WI38 (cell line): ENCODE results near the gene PEAK1.
"Not testable (repeated sequence)": the region's sequence is repeated elsewhere in the genome, so short reads cannot be mapped to it uniquely, and the experiment has no call there.

Experiments
- H3K4me3 ChIP-seq: 2 replicates; pipeline ENCODE4 v1.5.1; 2011; ENCODE audit warnings: low read depth, mild to moderate bottlenecking, control low read depth, low read length
- CTCF ChIP-seq: IDR thresholded peaks from 2 replicates; pipeline ENCODE4 v1.5.1; 2012; ENCODE audit warnings: low read depth, mild to moderate bottlenecking, control low read depth, low read length

Gene PEAK1

DNA sequence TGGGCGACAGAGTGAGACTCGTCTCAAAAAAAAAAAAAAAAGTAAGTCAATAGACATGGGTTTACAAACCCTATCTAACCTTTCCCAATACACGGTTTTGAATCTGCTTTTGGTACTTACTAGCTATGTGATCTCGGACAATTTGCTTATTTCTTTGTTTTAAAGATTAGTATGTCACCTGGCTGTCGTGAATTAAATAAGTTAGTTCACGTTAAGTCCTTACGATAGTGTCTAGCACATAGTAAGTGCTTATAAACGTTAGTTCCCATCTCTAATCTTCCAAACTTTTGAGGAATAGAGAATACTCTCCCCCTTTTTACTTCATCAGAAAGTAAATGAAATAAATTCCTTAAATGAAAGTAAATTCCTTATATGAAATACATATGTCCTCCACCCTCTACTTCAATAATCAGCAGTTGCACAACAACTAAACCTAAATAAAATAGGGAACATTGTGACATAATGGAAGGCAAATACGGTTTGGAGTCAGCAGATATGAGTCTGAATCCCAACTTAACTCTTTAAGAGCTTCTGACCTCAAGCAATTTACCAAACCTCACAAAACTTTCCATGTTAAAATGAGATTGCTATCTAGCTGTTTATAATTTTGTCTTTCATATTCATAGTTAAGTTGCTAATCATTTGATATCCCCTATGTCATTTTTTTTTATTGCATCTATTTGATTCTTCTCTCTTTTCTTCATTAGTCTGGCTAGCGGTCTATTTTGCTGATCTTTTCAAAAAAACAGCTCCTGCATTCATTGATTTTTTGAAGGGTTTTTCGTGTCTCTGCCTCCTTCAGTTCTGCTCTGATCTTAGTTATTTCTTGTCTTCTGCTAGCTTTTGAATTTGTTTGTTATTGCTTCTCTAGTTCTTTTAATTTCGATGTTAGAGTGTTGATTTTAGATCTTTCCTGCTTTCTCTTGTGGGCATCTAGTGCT, 134.6 kb downstream of the PEAK1 start:
- TF ChIP-seq CTCF = no peak
- H3K4me3 ChIP-seq = no peak overlapping the region

DNA sequence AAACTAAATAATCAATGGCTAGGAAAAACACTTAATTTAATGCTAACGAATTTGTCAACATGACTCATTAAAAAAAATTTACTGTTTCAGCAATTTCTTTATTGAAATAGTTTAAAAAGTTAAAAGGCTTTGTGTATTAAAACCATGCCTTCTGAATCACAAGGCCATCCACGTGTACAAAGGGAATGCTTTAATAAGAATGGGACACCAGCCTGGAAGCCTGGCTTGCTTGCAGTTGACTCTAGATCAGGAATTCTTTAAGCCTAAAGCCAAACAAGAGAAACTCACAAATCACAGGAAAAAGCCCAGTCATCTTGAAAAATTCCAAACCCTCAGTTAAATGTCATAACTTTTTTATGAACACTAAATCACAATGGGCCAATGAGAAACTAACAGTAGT, 137.6 kb downstream of the PEAK1 start:
- no peak for TF ChIP-seq CTCF
- no peak overlapping the region for H3K4me3 ChIP-seq

GRCh38 chr15:77276943-77277342, 143.0 kb downstream of the PEAK1 start:
- no peak for TF ChIP-seq CTCF
- H3K4me3 ChIP-seq = no peak overlapping the region

- no peak overlapping the region for H3K4me3 ChIP-seq
Observed at GRCh38 chr15:77276096-77276495, 143.8 kb downstream of the PEAK1 start.

DNA sequence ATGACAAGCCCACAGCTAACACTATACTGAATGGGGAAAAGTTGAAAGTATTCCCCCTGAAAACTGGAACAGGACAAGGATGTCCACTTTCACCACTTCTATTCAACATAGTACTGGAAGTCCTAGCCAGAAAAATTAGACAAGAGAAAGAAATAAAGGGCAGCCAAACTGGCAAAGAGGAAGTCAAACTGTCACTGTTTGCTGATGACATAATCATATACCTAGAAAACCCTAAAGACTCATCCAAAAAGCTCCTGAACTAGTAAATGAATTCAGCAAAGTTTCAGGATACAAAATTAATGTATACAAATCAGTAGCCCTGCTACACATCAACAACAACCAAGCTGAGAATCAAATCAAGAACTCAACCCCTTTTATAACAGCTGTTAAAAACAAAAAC, 146.8 kb downstream of the PEAK1 start:
- not testable (repeated sequence) for H3K4me3 ChIP-seq

More at GRCh38 chr15:77276096-77276495, 143.8 kb downstream of the PEAK1 start:
- TF ChIP-seq CTCF = no peak

DNA sequence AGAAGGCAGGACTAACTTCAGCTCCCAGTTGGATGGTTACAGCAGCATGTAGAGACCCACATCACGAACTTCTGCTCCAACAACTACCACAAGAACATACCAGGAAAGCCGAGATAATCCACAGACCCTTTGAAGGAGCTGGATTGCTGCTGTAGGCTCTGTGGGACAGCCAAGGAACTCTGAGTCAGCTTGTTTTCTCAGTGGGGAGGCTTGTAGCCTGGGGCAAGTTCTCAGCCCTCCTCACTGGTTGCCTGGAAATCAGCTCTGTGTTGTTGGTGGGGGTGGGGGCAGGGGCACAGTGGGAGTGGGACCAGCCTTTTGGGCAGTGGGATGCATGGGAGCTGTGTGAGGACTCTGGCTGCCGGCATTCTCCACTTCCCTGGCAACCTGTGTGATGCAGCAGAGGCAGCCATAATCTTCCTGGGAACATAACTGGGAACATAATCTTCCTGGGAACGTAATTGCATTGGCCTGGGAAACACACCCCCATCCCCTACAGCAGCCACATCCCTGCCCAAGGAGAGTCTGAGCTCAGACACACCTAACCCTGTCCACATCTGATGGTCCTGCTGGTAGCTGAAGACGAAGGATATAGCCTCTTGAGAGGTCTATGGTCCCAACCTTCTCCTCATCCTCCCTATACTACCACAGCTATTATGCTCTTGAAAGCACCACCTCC, 153.1 kb downstream of the PEAK1 start:
- no peak overlapping the region for H3K4me3 ChIP-seq

DNA sequence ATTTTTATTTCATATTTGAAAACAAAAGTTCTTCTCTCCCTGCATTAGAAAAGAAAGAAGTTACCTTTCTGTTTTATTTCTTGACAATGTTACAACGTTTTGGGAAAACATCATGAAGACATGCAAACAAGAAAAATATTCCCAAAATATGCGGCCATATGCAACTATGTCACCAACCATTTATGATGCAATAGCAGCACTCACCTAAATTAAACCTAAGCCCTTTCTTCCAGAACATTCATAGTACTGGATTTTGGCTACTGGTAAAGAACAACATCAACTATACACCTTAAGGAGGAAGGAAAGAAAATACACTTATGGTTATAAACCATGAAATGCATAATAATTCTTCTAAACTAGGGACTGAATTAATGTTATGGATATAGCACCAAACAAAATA, 164.5 kb downstream of the PEAK1 start:
- no peak overlapping the region for H3K4me3 ChIP-seq
- no peak for TF ChIP-seq CTCF

More for the DNA sequence above, 153.1 kb downstream of the PEAK1 start:
- no peak for TF ChIP-seq CTCF
